ENCODE results near the gene PDCD7. TPM values are rescaled to one million over a fixed set of nuclear protein-coding genes. Genes with fewer than 3 reads are reported as not detected.
"Not testable (repeated sequence)": the region's sequence is repeated elsewhere in the genome, so short reads cannot be mapped to it uniquely, and the experiment has no call there.

Gene PDCD7
- total and polyA plus RNA-seq, 2 of the 4 experiments (the other 2 are of a cell fraction): 4.7 to 12.3 TPM

- H3K4me3 ChIP-seq (ENCODE audit: insufficient read depth, low read depth, low read length); CTCF ChIA-PET; H2BK15ac ChIP-seq (ENCODE audit: low read depth, low read length); ATAC-seq (ENCODE audit: low read depth); H2BK20ac ChIP-seq (ENCODE audit: low read depth, low read length); H3K23ac ChIP-seq (ENCODE audit: low read depth, low read length); BruUV-seq (replicated peaks); H3K4ac ChIP-seq (ENCODE audit: low read depth, low read length); dilution Hi-C loops (cut with HindIII; ENCODE audit: low sequenced_read_pairs, unreplicated experiment); POLR2A ChIA-PET (ENCODE audit: unreplicated experiment); H3K79me1 ChIP-seq (ENCODE audit: low read depth in 1 of 2, low read length in 2 of 2); H3K9ac ChIP-seq (ENCODE audit: low read depth, low read length); H2AK5ac ChIP-seq (ENCODE audit: low read depth, low read length); H3K56ac ChIP-seq (ENCODE audit: extremely low read depth, insufficient read depth, low read length); H3K9me3 ChIP-seq (ENCODE audit: control insufficient read depth, insufficient read depth, low read length); H3K36me3 ChIP-seq (ENCODE audit: control insufficient read depth, insufficient read depth, low read length); H4K91ac ChIP-seq (ENCODE audit: insufficient read depth, low read depth, low read length); intact Hi-C loops (cut with micrococcal nuclease); H3K14ac ChIP-seq (replicated peaks; ENCODE audit: low read depth, low read length); H4K20me1 ChIP-seq (ENCODE audit: insufficient read depth, low read length); H3K18ac ChIP-seq (ENCODE audit: low read depth, low read length); H2AK9ac ChIP-seq (replicated peaks; ENCODE audit: low read depth, low read length, poor library complexity); H3K27ac ChIP-seq (ENCODE audit: insufficient read depth, low read length); H2BK5ac ChIP-seq (ENCODE audit: low read depth, low read length, poor library complexity, severe bottlenecking); H2AFZ ChIP-seq (replicated peaks; ENCODE audit: low read length, poor library complexity); H4K8ac ChIP-seq (ENCODE audit: low read depth in 2 of 2, low read length in 2 of 2); H2BK120ac ChIP-seq (ENCODE audit: low read depth, low read length); H4K5ac ChIP-seq (ENCODE audit: low read depth, low read length); DNase-seq; in situ Hi-C loops (cut with MboI; ENCODE audit: low sequenced_read_pairs); H3K4me2 ChIP-seq (ENCODE audit: low read depth, low read length): not testable (repeated sequence)
- Histone ChIP-seq H3K27me3 (ENCODE audit: control insufficient read depth, insufficient read depth, low read length) (peaks cover 19% of the 10 kb centered on the region), H3K9me1 (ENCODE audit: insufficient read depth, low read length) (peaks cover 14% of the 10 kb centered on the region; the same call in 1 of the 2 replicates), H3K4me1 (ENCODE audit: control insufficient read depth, insufficient read depth, low read length) (peaks cover 14% of the 10 kb centered on the region)
- WGBS, 2 experiments (ENCODE audit: extremely low coverage in 2 of 2, insufficient read length in 1 of 2): 94% methylated on average over 2 of the region's 12 CpGs; no CpG with 5 or more reads in 1 of the 2 experiments
These were observed 57.8 kb downstream of the PDCD7 start for GRCh38 chr15:65075607-65076395.

GRCh38 chr15:65074946-65075345 lies 58.7 kb downstream of the PDCD7 start:
- H2BK20ac ChIP-seq (ENCODE audit: low read depth, low read length); H3K18ac ChIP-seq (ENCODE audit: low read depth, low read length); H3K4me3 ChIP-seq (ENCODE audit: insufficient read depth, low read depth, low read length); H2AK5ac ChIP-seq (ENCODE audit: low read depth, low read length); H3K23ac ChIP-seq (ENCODE audit: low read depth, low read length); BruUV-seq (replicated peaks); H3K9me3 ChIP-seq (ENCODE audit: control insufficient read depth, insufficient read depth, low read length); H2BK5ac ChIP-seq (ENCODE audit: low read depth, low read length, poor library complexity, severe bottlenecking); H3K4me2 ChIP-seq (ENCODE audit: low read depth, low read length); H3K14ac ChIP-seq (replicated peaks; ENCODE audit: low read depth, low read length); H4K20me1 ChIP-seq (ENCODE audit: insufficient read depth, low read length); H2BK120ac ChIP-seq (ENCODE audit: low read depth, low read length); H2BK15ac ChIP-seq (ENCODE audit: low read depth, low read length); H2AFZ ChIP-seq (replicated peaks; ENCODE audit: low read length, poor library complexity); H2AK9ac ChIP-seq (replicated peaks; ENCODE audit: low read depth, low read length, poor library complexity); H4K8ac ChIP-seq (ENCODE audit: low read depth in 2 of 2, low read length in 2 of 2); H3K79me1 ChIP-seq (ENCODE audit: low read depth in 1 of 2, low read length in 2 of 2); H4K5ac ChIP-seq (ENCODE audit: low read depth, low read length); ATAC-seq (ENCODE audit: low read depth); DNase-seq; in situ Hi-C loops (cut with MboI; ENCODE audit: low sequenced_read_pairs); H3K56ac ChIP-seq (ENCODE audit: extremely low read depth, insufficient read depth, low read length); H3K27ac ChIP-seq (ENCODE audit: insufficient read depth, low read length); H3K36me3 ChIP-seq (ENCODE audit: control insufficient read depth, insufficient read depth, low read length); H4K91ac ChIP-seq (ENCODE audit: insufficient read depth, low read depth, low read length); H3K4ac ChIP-seq (ENCODE audit: low read depth, low read length); H3K9ac ChIP-seq (ENCODE audit: low read depth, low read length); intact Hi-C loops (cut with micrococcal nuclease); dilution Hi-C loops (cut with HindIII; ENCODE audit: low sequenced_read_pairs, unreplicated experiment); POLR2A ChIA-PET (ENCODE audit: unreplicated experiment): not testable (repeated sequence)
- Histone ChIP-seq H3K9me1 (ENCODE audit: insufficient read depth, low read length) (peaks cover 22% of the 10 kb centered on the region), H3K27me3 (ENCODE audit: control insufficient read depth, insufficient read depth, low read length) (peaks cover 17% of the 10 kb centered on the region), H3K4me1 (ENCODE audit: control insufficient read depth, insufficient read depth, low read length) (peaks cover 23% of the 10 kb centered on the region)
- CTCF ChIA-PET: interaction anchor here (0.7 kb wide), 1 partner anchor 8 kb away, joined by 3 read pairs; no protein-coding TSS in a partner anchor
- no CpG with 5 or more reads among the region's 22 CpGs for WGBS, 2 experiments (ENCODE audit: extremely low coverage in 2 of 2, insufficient read length in 1 of 2)
